GM18867 (cell line): ENCODE results near the gene DNAAF1.

Experiments used
- ATAC-seq: cut with Tn5 transposase; IDR thresholded peaks from one replicate; pipeline ENCODE4 v1.9.1; 2021; ENCODE audit warnings: mild to moderate bottlenecking, moderate library complexity; ENCODE audit not compliant: unreplicated experiment

Gene DNAAF1

DNA sequence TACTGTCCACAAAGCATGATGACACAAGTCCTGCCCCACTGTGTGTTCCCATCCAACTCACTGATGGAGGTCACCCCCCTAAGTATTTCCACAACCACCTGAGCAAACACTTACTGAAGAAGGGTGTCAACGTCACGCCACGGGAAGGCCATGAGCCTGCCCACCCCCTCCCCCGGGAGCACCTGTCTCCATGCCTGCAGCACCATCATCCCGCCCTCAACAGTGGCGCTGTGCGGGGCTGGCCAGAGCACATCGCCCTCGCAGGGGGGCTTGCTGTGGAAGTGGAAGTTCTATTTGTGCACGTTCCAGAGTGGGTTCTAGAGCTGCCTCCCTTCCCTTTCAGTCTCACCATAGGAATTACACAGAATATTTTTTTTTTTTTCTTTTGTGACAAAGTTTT is 24.1 kb upstream of the DNAAF1 start:
- no peak for ATAC-seq

DNA sequence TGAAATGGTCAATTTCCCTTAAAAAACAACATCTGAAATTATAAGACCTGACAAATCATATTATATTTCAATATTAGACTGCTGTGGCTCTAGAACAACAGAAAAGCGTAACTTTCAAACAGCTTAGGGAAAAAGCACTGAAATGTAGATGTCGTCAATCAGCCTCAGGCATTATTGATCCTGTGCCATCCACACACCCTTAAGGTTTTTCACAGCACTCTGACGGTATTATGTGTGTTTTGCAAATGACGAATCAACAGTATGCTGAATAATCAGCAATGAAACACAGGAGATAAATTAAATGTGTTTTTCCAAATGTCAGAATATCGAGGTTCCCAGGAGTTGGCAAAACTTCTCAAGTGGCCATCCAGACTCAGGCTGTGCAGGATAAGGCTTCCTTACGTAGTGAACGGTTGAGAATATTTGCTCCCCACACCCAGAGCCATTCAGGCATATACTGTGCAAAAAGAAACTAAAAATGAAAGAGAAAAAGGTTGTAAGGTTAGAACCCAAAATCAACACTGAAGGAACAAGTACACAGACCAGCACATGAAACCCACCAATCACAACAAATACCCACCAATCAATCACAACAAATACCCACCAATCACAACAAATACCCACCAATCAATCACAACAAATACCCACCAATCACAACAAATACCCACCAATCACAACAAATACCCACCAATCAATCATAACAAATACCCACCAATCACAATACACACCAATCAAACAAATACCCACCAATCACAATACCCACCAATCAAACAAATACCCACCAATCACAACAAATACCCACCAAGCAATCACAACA is 20.6 kb upstream of the DNAAF1 start:
- no peak for ATAC-seq

DNA sequence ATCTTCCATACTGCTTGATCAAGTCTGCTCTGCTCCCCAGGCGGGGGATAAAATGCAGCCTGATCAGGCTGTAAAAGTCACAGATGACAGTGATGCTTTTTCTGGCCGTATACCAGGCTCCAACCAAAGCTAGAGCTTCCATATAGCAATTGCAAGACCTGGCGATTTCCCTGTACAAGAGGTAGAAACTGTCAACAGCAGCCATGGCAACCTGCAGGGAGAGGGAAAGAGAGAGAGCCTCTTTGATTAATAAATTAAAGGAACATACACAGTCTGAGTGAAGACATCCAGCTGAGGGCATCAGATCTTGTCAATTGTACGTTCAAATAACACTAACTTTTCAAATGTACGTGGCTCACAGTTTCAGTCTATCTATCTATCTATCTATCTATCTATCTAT is 14.0 kb upstream of the DNAAF1 start:
- no peak for ATAC-seq

DNA sequence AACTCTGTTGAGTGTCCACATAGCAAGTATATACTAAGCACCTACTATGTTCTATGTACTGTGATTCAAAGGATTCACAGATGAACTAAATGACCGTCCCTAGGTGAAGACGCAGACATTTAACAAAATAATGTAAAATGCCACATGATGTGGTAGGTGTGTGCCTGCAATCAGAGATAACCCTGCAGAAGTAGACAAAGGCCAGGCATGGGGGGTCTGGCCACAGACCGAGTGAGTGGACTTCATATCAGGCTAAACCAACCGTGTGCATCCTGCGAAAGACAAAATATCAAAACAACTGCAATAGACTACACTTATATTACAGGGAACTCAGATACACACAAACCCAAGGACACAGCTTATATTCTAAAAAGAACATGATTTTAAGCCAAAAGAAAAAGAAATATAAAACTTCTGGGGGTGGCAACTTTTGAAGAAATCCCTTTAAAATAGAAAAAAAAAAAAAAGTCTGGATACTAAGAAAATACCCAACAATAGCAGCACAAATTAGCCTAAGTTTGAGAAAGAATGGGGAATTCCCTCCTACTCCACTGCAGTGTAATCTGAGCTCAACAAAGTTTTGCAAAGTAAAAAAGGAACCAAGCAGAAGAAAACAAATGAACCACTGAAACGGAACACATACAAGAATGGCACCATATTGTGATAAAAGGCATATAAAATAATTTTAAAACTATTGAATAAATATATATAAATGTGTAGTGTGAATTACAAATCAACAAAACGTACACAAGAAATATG is 12.4 kb upstream of the DNAAF1 start:
- ATAC-seq: no peak

DNA sequence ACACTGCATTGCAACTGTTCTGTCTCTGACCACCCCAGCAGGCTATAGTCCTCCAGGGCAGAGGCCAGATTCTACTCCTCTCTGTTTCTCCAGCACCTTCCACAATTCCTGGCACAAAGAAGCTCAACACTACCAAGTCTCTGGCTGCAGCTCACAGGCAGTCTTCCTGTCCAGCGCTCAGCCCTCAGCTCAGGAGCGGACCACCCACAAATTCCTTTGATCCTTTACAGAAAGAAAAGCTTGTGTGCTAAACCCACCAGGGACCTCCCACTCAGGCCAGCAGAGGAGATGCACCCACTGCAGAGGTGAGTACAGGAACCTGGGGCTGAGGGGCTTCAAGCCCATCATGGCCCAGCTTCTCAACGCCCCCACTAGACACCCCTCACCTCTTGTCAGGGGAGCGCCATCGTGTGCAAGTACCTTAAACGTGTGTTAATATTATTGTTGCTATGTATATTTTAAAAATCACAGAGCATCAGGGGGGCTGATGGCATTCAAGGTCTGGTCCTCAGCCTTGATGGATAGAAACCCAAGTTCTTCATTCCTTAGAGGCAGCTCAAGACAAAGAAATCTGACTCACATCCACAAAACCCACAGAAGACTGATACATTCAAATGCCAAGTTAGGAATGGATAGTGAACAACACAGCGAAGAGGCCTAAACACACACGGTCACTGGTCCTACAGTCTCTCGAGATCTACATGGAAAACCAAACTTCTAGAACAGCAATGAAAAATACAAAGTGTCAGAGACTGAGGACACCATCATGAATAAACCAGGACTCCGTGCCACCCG is 8.6 kb upstream of the DNAAF1 start:
- ATAC-seq: no peak

DNA sequence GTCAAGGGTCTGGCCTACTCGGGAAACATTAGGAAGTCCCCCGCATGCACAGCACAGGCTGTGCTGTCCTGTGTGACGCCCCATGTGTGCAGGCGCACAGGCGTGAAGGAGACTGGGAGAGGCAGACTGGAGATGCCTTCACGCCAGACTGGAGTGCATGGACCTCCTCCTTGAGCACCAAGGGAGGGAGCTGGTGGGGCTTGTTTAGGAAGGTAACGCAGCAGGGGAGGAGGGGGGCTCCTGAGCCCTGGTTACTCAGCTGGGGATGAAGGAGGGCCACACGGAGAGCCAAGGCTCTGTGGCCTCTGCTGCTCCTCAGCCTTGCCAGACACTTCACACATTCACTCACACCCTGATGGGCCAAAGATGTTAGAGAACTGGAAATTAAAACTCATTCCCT is 7.8 kb upstream of the DNAAF1 start:
- ATAC-seq: no peak

DNA sequence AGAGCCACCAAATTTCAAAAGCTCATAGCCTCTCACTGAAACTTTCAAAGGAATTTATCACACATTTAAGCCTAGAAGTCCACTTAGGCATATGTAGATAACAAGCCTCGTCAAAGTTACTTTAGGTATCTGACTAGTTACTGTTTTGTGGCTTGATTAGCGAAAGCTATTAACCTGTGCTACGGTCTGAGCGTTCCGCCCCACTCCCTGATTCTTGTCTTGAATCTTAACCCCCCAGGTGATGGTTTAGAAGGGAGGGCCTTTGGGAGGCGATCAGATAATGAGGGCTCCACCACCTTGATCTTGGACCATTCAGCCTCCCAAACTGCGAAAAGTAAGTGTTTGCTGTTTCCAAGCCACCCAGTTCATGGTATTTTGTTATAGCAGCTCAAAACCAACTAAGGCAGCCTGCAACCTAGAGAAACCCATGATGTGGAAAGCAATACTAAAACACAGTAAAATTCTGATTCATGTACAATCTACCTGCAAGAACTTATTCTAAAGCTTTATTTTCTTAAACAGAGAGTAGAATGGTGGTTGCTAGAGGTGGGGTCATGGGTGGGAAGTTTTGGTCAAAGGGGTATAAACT is 7.2 kb upstream of the DNAAF1 start:
- ATAC-seq: no peak

DNA sequence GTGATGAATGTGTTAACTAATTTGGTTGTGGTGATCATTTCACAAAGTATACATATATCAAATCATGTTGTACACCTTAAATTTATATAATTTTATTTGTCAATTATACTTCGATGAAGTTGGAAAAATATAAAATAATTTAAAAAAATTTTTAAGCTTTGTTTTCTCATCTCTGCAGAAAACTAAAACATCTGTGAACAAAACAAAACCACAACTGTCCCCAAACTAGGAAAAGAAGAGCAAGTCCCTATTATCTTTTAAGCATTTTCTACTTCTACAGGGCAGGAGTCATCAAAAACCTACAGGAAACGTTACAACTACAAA is 6.6 kb upstream of the DNAAF1 start:
- no peak for ATAC-seq

DNA sequence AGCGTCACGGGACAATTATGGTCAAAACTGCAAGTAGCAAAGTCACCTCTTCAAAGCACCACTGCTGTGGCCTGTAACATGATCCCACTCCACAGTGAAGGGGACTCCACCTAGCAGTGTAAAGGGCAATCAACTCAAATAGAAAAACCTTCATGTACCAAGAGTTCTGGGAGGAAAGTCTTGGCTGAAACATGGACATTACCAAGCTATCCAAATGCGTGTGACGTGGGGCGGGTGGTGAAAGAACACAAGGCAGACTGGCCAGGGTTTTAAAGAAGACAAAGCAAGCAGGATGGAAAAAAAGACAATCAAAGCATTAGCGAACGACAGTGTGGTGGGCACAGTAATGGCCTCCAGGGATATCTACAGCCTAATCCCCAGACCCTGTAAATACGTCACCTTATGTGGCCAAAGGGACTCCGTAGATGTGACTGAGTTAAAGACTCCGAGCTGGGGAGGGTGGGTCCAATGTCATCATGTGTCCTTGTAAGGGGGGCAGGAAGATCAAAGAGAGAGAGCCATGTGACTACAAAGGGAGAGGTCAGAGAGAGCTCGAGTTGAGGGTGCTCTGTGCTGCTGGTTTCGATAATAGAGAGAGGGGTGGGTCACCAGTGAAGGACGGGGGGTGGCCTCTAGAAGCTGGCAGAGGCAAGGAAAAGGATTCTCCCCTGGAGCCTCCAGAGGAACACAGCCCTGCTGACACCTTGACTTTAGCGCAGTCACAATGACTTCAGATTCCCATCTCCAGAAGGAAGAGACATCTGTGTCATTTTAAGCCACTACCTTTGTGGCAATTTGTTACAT is 6.1 kb upstream of the DNAAF1 start:
- ATAC-seq: peak; percentile 93

DNA sequence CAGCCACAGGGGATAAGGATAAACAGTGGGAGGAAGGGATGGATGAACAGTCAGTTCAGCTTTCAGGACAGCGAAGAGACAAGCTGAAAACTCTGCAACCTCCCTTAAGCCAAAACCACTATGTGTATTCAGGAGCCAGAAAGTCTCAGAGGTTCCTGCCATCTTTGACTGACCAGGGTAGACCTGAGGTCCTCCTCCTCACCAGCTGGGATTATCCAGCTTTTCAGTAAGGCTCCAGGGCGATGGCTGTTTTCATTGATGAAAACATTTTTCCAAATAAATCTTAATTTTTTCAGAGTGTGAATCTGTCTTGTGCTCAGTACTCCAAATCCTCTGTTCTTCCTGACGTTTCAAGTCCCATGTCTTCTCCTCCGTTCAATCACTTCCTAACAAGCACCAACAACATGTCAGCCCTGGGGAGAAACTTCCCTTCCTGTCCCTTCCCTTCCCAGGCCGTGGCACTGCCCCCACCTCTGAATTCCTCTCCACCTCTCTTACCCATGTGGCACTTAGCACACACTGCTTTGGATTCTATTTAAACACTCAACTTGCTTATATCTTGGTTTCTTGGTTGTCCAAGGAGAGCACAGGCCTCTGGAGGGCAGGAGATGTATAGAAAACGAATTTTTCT is 5.4 kb upstream of the DNAAF1 start:
- ATAC-seq: no peak

DNA sequence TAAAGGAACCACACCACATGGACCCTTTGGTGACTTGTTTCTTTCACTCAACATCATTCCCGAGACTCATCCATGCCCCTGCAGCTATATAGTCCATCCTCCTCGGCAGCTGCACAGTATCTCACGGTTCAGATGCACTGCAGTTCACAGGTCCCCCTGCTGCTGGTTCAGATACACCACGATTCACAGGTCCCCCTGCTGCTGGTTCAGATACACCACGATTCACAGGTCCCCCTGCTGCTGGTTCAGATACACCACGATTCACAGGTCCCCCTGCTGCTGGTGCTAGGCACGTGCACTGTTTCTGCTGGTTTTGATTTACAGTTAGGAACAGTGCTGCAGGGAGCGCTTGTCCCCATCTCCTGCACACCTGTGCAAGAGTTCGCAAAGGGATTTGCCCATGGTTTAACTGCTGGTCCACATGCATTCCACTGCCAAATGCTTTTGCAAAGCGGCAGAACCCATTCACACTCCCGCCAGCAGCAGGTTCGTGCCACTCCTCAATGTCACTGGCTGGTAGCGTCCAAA is 3.9 kb upstream of the DNAAF1 start:
- no peak for ATAC-seq

DNA sequence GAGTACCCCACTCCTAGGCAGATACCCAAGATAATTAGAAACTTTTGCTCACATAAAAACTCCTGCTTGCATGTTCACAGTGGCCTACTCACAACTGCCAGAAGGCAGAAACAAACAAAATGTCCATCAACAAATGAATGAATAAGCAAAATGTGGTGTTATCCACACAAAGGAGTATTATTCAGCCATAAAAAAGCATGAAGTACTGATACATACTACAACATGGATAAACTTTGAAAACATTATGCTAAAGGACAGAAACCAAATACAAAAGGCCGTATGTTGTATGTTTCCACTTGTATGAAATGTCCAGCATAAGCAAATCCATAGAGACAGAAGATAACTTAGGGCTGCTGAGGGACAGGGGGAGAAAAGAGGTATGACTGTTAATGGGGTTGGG is 2.0 kb upstream of the DNAAF1 start:
- ATAC-seq: no peak

DNA sequence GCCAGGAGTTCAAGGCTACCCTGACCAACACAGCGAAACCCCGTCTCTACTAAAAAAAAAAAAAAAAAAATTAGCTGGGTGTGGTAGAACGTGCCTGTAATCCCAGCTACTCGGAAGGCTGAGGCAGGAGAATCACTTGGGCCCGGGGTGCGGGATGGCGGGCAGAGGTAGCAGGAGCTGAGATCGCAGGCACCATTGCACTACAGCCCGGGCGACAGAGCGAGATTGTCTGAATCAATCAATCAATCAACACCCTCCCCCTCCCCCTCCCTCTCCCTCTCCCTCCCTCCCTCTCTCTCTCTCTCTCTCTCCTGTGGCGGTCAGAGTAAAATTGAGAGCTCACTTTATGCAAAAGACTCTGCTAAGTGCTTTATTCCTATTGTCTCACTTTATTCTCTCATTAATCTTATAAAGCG is 1.3 kb upstream of the DNAAF1 start:
- no peak for ATAC-seq

DNA sequence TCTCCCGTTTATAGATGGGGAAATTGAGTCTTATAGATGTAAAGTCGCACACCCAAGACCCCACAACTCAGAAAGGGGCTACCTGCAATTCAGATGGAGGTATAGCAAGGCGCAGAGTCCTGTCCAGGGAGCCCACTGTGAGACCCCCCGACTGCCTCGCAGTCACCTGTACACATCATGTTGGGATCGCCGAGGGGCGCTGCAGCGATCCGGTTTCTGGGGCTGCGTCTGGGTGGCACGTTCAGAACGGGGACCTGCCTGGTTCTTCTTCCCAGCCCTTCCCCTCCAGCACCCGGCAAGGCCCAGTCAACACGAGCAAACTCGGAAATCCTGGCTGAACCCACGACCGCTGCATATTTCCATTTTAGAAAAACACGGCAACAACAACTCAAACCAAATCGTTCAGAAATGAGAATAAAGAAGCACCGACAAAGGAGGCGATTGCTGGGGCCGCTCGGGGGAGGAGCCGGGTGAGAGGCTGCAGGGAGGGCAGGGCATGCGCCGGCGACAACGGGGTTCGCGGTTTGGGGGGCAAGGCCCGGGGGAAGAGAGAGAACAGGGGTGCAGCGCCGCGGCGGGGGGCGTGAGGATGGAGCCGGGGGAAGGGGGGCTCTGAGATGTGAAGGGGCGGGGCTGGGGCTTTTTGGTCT is 774 bp upstream of the DNAAF1 start:
- peak; percentile 27 for ATAC-seq

DNA sequence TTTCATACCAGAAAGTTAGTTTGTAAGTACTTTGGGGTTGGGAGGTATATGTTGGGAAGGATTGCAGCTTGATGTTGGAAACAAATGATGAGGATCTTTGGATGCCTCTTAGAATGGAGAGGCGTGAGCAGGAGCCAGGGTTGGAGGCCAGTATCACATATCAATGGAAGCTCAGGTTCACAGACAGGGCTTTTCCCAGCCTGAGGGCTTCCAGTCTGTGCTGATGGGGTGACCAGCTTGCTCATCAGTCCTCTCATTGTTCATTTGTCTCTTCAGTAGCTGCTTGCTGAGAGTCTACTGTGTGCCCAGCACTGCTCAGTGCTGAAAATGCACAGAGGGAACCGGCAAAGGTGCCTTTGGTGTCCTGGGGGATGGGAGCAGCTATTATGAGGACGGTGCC is 5.8 kb downstream of the DNAAF1 start:
- ATAC-seq: no peak

DNA sequence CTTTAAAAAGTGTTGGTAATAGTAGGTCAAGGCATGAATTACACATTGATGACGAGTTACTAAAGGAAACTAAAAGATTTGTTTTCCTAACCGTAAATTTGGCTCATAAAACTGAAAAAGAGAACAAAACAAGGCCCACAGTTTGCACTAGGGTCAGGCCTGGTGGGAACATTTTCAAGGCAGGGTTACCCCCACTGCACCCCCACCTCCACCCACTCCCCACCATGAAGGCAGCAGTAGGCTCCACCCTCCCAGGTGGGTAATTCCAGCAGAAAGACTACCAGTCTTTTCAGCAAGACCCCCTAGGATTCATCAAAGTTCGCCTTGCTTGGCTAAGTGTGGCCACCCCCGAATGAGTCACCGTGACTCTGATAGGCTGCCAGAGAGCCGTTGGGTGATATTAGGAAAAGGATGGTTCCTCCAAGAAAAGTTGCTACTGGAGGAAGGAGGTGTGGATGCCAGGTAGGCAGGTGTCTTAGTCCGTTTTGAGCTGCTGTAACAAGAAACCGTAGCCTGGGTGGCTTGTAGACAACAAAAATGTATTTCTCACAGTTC is 8.6 kb downstream of the DNAAF1 start:
- no peak for ATAC-seq

DNA sequence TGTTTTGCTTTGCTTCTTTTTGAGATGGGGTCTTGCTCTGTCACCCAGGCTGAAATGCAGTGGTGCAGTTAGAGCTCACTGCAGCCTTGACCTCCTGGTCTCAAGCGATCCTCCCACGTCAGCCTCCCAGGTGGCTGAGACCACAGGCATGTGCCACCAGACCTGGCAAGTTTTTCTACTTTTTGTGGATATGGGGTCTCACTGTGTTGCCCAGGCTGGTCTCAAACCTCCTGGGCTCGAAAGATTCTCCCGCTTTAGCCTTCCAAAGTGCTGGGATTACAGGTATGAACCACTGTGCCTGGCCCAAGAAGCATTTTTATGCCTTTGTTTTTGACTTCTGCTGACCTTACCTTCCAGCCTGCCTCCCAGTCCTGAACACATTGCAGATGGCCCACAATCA is 10.1 kb downstream of the DNAAF1 start:
- no peak for ATAC-seq

DNA sequence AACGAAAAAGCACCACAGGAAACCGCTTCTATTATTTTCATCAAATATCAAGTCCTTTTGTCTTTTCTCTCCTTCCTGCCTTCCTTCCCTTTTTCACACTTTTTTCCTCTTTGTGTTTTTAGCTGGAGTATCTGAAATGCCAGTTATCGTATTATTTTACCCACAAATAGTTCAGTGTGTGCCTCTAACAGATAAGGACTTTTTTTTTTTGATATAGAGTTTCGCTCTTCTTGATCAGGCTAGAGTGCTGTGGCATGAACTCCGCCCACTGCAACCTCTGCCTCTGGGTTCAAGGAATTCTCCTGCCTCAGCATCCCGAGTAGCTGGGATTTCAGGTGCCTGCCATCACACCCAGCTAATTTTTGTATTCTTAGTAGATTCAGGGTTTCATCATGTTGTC is 10.7 kb downstream of the DNAAF1 start:
- ATAC-seq: no peak

DNA sequence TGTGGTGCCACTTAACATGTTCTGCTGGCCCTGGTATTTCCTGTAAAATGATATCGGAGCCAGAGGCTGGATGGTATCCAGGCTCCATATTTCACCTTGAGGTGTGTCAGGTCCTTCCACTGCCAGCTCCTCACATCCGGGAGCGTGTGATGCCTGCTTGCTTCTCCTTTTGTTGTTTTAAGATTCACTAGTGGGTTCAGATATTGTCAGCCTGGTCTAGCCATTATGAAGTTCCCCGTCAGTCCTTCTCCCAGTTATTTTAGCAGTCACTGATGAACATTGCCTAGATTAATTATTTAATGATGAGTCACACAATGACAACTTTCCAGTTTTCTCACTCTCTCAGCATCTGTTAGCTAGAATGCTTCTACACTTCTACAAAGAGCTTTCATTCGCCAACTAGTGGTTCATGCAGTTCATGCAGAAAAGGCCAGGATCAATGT is 11.3 kb downstream of the DNAAF1 start:
- no peak for ATAC-seq
